ENCODE data around the gene EVI5. TPM values are rescaled to one million over a fixed set of nuclear protein-coding genes. Genes with fewer than 3 reads are reported as not detected.
A peak's percentile ranks its signal among the peaks of the same experiment; 100 is the strongest.

Gene EVI5
- total RNA-seq, 2 donors from 2014 or later, result 7.9 to 18.9 TPM

DNA sequence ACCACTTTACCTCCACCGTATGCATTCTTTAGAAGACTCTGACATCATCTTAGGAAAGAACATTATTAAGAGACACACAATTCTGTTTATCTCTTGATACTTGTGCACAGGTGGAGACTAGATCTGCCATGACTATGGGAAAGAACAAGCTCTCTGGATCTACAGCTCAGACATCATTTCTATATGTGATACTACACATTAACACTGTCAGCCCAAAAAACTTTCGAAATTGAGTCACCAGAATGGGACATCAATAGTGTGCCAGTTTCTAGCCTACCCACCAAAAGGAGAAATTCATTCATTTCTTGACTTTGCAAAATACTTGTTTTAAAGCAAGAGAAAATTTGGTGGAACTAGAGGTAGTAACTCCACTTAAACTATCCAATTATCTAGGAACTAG is 6.0 kb upstream of the EVI5 start:
- DNase-seq, result no peak
- ATAC-seq, result no peak
- intact Hi-C loops (cut with DNase I), result no loop called here
- H3K4me1 ChIP-seq, result peaks cover under 1% of the 10 kb centered on the region
- no peak overlapping the region for H3K4me3 ChIP-seq
- H3K27me3 ChIP-seq, result no peaks in the 10 kb centered on the region
- TF ChIP-seq, protein P1, sequence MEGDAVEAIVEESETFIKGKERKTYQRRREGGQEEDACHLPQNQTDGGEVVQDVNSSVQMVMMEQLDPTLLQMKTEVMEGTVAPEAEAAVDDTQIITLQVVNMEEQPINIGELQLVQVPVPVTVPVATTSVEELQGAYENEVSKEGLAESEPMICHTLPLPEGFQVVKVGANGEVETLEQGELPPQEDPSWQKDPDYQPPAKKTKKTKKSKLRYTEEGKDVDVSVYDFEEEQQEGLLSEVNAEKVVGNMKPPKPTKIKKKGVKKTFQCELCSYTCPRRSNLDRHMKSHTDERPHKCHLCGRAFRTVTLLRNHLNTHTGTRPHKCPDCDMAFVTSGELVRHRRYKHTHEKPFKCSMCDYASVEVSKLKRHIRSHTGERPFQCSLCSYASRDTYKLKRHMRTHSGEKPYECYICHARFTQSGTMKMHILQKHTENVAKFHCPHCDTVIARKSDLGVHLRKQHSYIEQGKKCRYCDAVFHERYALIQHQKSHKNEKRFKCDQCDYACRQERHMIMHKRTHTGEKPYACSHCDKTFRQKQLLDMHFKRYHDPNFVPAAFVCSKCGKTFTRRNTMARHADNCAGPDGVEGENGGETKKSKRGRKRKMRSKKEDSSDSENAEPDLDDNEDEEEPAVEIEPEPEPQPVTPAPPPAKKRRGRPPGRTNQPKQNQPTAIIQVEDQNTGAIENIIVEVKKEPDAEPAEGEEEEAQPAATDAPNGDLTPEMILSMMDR (IDR thresholded peaks at IDR 0.05), result no peak
- TF ChIP-seq POLR2A (IDR thresholded peaks at IDR 0.05), result no peak
- no peaks in the 10 kb centered on the region for H3K9me3 ChIP-seq
- WGBS, 2 donors, result 80 to 88% methylated on average over 2 of the region's 2 CpGs
- no peak overlapping the region for H3K27ac ChIP-seq
- H3K36me3 ChIP-seq (replicated peaks in 1 of 2; ENCODE audit: insufficient read depth in 1 of 2, low read depth in 2 of 2), result no peaks in the 10 kb centered on the region

DNA sequence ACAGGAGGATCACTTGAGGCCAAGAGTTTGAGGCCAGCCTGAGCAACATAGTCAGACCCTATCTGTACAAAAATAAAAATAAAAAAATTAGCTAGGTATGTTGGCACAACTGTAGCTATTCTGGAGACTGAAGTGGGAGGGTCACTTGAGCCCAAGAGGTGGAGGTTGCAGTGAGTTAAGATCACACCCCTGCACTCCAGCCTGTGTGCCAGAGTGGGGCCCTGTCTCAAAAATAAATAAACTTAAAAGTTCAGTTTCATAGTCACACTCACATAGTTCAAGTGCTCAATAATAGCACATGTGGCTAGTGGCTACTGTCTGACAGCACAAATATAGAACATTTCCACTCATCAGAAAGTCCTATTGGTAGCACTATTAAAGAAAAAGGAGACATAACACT is 5.2 kb upstream of the EVI5 start:
- H3K4me1 ChIP-seq, result peaks cover 6% of the 10 kb centered on the region
- no peak overlapping the region for H3K4me3 ChIP-seq
- TF ChIP-seq, protein P1 (IDR thresholded peaks at IDR 0.05), result no peak
- TF ChIP-seq POLR2A (IDR thresholded peaks at IDR 0.05), result no peak
- ATAC-seq (no peak), DNase-seq (no peak)
- H3K27me3 ChIP-seq, result no peaks in the 10 kb centered on the region
- no peak overlapping the region for H3K27ac ChIP-seq
- no peaks in the 10 kb centered on the region for H3K36me3 ChIP-seq (replicated peaks in 1 of 2; ENCODE audit: insufficient read depth in 1 of 2, low read depth in 2 of 2)
- H3K9me3 ChIP-seq, result no peaks in the 10 kb centered on the region
- intact Hi-C loops (cut with DNase I), result no loop called here

DNA sequence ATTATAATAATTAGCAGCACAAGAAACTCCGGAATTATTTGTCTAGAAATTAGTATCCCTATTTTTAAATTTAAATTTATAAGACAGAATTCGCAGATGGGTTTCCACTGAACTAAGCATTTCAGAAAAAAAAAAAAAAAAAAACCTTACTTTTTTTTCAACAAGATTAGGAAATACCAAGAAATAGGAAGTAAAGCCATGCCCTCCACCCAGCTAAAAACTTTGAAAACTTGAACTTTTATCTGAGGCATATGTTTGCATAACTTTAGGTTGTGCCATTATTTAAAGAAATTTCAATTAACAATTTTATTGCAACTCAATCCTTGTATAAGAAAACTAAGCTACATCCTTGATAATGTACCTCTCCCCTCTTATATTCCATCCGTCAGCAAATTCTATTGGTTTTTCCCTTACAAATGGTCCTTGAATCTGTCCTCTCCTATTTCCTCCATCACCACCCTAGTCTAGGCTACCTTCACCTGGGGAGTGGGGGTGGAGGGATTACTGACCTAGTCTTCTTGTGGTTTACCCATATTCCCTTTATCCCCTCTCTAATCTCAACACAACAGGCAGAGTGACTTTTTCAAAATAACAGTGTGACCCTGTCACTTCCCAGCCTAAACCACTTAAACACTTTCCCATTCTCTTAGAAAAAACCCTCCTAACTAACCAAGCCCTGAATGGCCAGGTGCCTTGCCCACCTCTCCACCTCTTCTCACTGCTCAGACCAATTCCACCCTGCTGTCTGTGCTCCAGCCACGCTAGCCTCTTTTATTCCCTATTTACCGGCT is 1.4 kb upstream of the EVI5 start:
- Histone ChIP-seq H3K4me1 (peaks cover 24% of the 10 kb centered on the region), H3K27ac (peak overlapping the region in 1 of 4 donors; percentile 94), H3K36me3 (replicated peaks in 1 of 2; ENCODE audit: insufficient read depth in 1 of 2, low read depth in 2 of 2) (no peaks in the 10 kb centered on the region), H3K4me3 (no peak overlapping the region), H3K9me3 (no peaks in the 10 kb centered on the region), H3K27me3 (no peaks in the 10 kb centered on the region)
- TF ChIP-seq, protein P1 (IDR thresholded peaks at IDR 0.05), result no peak
- TF ChIP-seq POLR2A (IDR thresholded peaks at IDR 0.05), result no peak
- DNase-seq (no peak), ATAC-seq (no peak)
- intact Hi-C loops (cut with DNase I), result no loop called here
- WGBS, 2 donors, result 86 to 87% methylated on average over 5 of the region's 5 CpGs

DNA sequence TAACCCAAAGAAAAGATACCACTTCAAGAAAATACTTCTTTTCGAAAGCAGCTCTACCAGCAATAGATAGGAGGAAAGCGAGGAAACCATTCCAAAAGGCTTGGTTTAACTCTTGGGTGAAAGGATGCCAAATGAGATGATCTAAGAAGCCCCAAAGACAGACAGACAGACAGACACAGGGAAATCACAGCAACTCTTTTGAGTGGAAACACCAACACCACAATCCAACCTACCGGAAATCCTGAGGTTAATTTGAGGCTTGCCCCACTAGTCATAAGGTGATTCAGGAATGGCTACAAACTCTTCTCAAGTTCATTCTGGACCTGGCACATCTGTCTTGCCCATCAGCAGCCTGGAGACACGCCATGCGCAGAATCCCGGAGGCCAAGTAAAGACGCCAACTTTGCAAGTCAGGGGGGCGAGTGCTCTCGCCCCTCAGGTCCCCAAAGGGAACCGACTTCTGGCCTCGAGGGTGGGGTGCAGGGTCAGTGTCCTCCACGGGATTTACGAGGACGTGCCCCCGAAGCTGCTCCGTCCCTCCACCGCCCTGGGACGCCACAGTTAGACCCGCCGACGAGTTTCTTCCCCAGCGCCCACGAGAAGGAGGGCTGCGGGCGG is 778 bp downstream of the EVI5 start:
- intact Hi-C loops (cut with DNase I), result no loop called here

More for the DNA sequence above, 778 bp downstream of the EVI5 start:
- Histone ChIP-seq H3K27ac (peak overlapping the region; percentile 91 to 100 (median 94)), H3K4me3 (peak overlapping the region; percentile 32 to 74), H3K36me3 (replicated peaks in 1 of 2; ENCODE audit: insufficient read depth in 1 of 2, low read depth in 2 of 2) (no peaks in the 10 kb centered on the region), H3K4me1 (peaks cover 28% of the 10 kb centered on the region), H3K9me3 (no peaks in the 10 kb centered on the region), H3K27me3 (no peaks in the 10 kb centered on the region)
- peak; percentile 32 to 59 (median 46) for DNase-seq
- TF ChIP-seq POLR2A (IDR thresholded peaks at IDR 0.05), result no peak
- TF ChIP-seq, protein P1 (IDR thresholded peaks at IDR 0.05), result no peak
- ATAC-seq, result peak; percentile 1
- 1 to 3% methylated on average over 3 to 24 of the region's 25 CpGs for WGBS, 2 donors

Data from body of pancreas (tissue), 4 donors.